Pons (tissue), 1 donor: Measurements from ENCODE around the gene ADAMTS14.

Experiments
- DNase-seq: peaks from one replicate; pipeline ENCODE4 v3.0.0-alpha.2; 2016; ENCODE audit warnings: low spot score

ADAMTS14 gene

DNA sequence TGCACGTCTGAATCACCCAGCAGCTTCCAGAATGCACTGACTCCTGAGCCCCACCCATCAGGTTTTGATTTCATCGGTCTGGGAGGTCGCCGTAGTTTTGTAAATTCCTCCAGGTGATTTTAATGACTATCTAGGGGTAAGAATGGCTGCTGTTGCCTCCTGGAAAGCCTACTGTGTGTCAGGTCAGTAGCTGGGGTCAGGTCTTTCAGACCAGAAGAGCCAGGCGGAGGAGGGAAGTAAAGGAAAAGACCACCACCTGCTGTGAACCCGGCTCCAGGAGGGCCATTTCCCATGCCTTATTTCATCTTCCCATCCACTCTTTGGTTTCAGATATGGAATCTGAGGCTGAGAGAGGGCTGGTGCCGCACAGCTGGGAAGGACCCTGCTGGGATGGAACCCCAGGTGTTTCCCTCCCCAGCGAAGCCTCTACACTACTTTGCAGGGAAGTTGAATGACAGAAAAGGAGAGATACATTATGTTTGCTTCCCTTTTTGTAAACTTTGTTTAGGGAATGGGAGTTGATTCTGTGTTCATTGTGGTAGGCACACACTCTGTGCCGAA, 19.8 kb downstream of the ADAMTS14 start:
- DNase-seq: no peak

- DNase-seq: peak; percentile 11
These were observed 21.5 kb downstream of the ADAMTS14 start for GRCh38 chr10:70693619-70694335.

- DNase-seq: no peak
These were observed 22.3 kb downstream of the ADAMTS14 start for GRCh38 chr10:70694418-70695141.

DNA sequence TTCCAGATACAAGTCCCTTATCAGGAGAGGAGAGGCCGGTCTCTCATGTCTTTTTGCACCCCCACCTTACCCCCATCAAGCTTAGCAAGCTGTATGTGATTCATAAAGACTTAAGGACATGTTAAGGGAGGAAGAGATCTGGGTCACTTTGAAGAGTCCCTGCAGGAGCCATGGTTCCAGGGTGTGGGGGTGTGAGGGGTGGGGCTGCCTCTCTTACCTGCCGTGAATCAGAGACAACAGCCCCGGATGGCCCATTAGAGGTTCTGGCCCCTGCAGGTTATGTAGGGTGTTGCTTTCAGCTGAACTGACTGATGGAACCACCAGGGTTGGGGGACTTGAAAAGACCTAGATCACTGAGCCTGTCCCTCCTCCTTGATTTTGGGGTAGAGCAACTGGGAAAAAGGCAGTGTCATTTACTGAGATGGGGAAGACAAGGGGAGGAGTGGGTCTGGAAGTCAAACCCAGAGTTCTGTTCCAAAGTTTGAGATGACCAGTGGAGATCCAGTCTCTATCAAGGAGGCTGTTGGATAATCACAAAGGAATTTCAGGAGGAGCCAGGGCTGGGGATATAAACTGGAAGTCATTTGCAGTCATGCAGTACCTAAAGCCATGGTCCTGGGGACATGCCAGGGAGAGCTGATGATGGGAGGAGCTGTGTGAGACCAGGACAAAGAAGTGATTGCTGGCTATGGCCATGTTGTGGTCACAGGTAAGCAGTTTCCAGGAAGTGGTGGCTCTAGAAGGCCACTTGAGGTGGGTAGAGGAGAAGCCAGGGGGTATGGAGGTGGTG, 23.1 kb downstream of the ADAMTS14 start:
- DNase-seq: no peak

DNA sequence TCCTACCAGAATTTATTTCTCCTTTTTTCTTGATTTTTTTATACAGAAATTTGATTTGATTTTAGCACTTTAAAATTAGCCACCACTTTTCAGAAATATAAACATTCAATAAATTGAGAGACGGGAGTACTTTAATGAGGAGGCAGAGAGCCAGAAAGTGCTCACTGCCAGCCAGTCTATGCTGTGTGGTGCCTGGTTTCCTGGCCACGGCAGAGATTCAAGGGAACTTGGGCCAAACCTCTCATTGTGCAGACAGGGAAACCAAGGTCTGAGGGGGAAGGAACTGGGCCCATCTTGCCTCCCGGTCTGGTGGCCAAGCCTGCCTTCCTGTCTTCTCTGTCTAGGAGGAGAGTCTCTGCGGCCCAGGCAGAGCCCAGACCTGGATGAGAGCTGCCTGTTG, 25.9 kb downstream of the ADAMTS14 start:
- no peak for DNase-seq

DNA sequence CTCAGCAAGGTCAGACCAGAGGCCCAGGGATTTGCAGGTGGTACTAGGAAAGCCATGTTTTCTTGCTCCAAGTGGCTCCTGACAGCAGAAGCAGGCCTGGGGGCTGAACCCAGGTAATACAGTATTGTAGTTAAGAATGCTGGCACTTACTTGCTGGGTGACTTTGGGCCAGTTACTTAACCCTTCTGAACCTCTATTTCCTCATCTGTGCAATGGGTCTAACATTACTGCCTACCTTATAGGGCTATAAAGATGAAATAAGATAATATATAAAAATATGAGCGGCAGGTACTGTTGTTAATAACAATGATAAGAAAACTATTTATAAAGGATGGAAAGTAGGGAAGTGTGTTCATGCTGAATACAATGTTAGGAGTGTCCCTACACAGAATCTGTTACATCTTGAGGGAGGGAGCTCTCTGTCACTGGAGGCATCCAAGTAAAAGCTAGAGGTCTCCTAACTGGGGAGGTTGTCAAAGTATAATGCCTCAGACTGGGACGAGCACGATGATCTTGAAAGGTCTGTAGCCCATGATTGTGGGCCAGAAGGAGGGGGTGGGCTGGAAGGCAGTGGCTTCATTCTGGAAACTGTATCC, 26.9 kb downstream of the ADAMTS14 start:
- no peak for DNase-seq

DNA sequence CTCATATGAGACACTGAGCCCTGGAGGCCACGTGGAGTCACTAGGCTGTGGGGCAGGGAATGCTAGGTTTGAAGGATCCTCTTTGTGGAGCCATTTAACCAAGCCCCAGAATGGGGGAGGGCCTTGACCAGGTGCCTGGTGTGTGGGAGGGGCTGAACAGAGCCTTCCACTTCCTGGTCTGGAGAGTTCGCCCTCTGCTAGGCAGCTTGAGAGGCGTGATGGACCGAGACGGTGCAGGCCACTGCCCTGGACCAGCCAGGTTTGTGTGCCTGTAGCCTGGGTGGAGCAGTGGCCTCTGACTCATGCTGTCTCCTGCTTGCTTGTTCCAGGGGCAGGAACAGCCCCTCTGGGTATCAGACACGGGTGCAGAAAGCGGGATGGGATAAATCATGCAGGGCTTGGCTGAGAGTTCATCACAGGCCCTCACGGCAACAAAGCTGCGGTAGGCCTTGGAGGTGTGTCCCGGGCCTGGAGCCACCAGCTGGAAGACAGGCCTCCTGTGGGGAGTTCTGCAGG, 27.4 kb downstream of the ADAMTS14 start:
- no peak for DNase-seq

DNA sequence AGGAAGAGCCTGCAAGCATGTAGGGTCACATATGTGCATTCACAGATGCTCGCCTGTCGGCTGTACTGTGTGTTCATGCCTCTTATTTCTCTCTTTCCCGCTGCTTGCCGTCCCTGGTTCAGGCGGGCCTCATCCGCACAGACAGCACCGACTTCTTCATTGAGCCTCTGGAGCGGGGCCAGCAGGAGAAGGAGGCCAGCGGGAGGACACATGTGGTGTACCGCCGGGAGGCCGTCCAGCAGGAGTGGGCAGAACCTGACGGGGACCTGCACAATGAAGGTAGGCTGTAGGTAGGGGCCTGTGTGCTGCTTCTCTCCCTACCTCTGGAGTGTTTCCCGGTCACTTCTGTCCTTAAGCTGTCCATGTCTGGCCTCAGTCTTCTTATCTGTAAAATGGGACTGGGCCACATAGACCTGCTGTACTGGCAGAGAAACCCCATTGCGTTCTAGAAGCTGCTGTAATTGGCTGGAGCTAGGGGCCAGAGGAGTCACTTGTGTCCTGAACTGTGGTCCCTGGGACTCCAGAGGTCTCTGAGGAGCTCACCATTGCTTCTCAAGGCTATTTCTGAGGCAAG, 30.0 kb downstream of the ADAMTS14 start:
- no peak for DNase-seq

DNA sequence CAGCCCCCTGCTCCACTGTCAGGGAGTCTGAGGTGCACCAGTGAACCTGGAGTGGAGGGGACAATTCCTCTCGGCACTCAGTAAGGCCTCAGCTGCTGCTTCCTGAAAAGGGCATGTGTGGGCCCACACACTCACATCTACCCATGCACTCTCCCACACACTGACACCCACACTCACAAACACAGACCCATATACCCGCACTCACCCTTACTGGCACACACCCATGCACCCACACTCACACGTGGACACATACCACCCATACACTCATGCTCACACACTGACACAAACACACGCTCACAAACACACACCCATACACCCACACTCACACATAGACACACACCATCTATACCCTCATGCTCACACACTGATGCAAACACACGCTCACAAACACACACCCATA, 31.9 kb downstream of the ADAMTS14 start:
- DNase-seq: no peak

GRCh38 chr10:70705121-70705861, 33.0 kb downstream of the ADAMTS14 start:
- DNase-seq: no peak

- no peak for DNase-seq
These were observed 38.9 kb downstream of the ADAMTS14 start for GRCh38 chr10:70711177-70711576.

DNA sequence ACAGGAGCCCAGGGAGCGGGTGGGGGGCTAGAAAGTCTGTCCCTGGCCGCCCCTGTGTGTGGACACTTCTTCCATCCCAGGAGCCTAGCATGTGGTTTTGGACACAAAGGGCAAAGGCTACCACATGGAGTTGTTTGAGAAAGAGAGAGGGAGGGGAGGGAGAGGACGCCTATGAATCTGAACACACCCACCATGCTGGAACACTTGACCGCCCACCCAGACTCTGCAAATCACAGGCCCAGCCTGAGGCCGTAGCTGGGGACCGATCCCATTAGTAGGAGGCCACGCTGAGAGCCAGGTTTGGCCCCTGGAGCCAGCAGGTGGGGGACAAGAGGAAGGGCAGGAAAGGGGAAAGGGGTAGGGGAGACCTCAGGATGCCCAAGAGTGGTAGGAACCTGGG, 39.6 kb downstream of the ADAMTS14 start:
- no peak for DNase-seq

DNA sequence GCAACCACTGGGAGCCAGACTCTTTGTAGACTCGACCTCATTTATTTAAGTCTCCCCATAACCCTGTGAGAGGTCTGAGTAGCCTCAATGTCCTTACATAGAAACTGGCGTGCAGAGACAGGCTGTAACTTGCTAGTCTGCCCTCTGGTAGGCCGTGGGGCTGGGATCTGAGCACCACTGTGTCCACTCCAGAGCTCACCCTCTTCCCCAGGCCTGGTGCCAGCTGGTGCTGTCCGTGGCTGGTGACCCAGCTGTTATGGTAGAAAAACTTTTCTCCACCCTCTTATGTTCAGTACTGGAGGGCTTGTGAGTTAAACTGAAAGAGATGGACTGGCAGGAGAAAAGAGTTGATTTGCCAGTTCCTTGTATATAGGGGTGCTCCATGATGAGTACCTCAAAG, 41.9 kb downstream of the ADAMTS14 start:
- DNase-seq: peak; percentile 69

DNA sequence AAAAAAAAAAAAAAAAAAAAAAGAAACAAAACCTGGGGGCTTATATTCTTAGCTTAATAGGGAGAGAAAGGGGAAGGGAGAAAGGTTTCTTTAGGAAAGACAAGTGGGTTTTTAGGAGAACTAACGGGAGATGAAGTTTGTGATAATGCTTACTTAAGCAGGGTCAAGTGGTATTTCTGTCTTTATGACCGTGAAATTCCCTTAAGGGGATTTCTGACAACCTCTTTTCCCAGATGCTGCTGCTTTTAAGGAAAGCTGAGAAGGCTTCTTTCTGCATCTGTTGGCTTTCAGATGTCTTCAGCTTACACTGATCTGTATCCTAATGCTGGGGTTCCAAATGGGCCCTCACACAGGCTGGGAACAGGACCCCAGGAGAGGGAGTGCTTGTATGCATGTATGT, 42.6 kb downstream of the ADAMTS14 start:
- DNase-seq: no peak

- no peak for DNase-seq
These were observed 43.8 kb downstream of the ADAMTS14 start for GRCh38 chr10:70715853-70716795.

DNA sequence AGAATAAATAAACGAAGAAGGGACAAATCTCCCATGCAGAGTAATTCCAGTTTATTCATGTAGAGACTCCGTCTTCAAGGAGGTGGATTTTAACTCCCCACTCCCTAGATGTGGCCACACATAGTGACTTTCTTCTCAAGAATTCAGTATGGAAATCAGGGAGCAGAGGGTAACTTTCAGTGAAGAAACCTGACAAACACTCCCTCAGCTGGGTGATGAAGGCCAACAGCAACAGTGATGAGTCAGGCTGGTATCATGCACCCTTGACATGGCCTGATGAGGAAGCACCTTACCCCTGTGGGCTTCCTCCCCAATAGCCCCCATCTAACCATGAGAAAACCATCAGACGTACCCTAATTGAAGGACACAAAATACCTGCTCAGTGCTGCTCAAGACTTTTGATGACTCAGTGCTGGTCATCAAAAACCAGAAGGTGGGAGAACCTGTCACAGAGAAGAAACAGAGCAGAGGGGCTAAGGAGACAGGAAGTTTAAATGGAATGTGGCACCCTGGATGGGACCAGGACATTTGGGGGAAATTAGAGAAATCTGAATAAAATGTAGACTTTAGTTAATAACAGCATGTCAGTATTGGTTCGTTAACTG, 50.6 kb downstream of the ADAMTS14 start:
- DNase-seq: no peak

- DNase-seq: no peak
These were observed 51.5 kb downstream of the ADAMTS14 start for GRCh38 chr10:70723771-70724170.

- peak; percentile 88 for DNase-seq
These were observed 54.7 kb downstream of the ADAMTS14 start for GRCh38 chr10:70726909-70727495.

GRCh38 chr10:70728328-70728727, 56.0 kb downstream of the ADAMTS14 start:
- DNase-seq: no peak
